GM19324 (cell line): ENCODE data around the gene WRAP73.
"Not testable (repeated sequence)": the region's sequence is repeated elsewhere in the genome, so short reads cannot be mapped to it uniquely, and the experiment has no call there.

ENCODE experiments used
- ATAC-seq: cut with Tn5 transposase; IDR thresholded peaks from one replicate; pipeline ENCODE4 v1.9.1; 2021; ENCODE audit warnings: mild to moderate bottlenecking, moderate library complexity; ENCODE audit not compliant: unreplicated experiment, low FRiP score

The WRAP73 gene

DNA sequence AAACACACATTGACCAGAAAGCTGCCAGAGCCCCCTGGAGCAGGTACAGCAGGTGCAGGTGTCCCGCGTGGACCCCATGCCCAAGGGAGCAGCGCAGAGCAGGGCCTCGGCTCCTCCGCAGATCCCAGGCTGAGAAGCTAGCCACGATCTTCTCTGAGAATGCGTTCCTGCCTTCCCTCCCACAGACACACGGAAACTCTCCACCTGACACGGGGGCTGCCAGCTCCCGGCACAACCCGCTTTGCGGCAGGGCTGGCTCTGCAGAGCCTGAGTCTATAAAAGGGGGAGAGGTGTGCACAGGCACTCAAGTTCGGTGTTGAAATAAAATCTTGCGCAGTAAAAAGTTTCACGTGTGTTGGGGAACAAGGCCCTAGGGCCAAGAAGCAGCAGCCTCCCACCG is 48.2 kb downstream of the WRAP73 start:
- no peak for ATAC-seq

DNA sequence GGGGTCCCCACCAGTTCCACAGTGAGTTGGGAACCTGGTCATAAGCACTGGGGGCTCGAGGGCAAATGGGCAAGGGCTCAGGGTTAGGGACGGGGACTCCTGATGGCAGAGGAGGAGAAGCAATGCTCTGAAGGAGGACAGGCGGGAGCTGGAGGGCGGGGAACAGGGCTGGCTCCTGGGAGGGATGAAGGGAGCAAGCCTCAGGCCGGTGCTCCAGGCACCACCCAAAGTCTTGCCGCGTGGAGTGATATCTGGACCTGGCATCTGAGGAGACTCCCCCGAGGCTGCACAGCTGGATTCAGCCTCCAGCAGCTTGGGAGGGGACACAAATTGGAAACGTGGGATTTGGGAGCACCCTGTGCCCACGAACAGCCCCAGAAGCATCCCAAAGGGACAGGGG is 49.5 kb downstream of the WRAP73 start:
- ATAC-seq: no peak

DNA sequence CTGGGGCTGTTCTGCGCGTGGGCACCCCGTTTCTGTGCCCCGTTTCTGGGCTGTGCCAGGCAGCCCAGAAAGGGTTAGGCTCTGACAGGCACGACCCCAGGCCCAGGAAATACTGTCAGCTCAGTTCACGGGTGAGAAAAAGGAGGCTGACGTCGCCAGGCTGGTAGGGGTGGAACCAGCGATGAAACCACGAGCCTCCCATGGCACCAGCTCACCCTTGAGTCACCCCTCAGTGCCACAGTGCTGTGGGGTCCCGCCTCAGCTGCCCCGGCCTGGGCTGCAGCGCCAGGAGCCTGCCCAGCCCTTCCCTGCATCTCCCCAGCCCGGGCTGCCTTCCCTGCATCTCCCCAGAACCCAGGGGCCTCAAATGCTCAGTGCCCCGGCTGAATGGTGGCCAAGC is 50.1 kb downstream of the WRAP73 start:
- no peak for ATAC-seq

DNA sequence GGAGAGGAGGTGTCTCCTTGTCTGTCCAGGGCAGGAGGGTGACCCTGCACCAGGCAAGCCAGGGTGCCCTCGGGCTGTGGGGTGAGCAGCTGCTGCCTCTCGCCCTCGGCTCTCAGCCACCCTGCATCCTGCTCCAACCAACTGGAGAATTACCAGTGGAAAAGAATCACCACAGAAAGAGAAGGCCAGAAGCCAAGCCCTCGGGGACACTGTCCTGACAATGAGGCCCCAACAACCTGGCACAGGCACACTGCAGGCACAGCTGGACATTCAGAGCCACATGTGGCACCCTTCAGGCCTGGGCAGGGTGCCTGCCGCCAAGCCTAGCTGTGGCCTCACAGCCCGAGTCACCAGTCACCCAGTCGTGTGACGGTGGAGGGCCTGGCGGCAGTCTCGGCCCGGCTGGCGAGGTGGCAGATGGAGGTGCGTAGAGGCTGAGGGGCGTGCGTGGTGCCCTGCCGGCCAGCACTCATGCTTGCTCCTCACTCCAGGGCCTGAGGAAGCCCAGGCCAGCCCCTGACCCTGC is 50.6 kb downstream of the WRAP73 start:
- ATAC-seq: no peak

DNA sequence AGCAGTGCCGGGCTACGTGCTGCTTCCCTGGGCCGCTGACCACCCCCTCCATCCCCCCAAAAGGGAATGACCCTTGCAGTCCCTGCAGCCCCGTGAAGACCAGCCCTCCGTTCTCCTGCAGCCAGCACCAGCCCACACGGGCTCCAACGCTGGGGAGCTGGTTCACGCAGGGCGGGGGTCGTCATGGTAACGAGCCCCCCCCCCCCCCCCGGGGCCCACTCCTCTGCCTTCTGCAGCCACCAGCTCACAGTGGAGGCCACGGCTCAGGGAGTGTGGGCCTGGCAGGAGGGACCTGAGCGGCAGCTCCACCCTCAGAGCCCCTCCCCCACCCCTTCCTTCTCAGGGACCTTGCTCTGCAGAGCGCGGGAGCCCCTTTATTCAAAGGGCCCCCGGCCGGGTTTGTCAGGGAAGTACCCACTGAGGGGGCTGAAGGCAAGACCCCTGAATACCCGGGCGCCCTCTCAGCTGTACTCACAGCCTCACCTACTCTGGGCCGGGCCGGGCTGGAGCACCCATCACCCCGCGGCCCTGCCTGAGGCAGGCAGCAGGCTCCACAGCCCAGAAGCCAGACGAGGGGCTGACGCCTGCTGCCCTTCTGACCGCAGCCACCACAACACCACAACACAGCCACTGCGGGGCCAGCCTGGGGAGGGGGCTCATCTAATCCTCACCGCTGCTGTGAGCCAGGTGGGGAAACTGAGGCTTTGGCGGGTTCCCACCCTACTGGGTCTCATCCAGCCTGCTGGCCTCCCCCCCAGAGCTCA is 51.2 kb downstream of the WRAP73 start:
- ATAC-seq: no peak

DNA sequence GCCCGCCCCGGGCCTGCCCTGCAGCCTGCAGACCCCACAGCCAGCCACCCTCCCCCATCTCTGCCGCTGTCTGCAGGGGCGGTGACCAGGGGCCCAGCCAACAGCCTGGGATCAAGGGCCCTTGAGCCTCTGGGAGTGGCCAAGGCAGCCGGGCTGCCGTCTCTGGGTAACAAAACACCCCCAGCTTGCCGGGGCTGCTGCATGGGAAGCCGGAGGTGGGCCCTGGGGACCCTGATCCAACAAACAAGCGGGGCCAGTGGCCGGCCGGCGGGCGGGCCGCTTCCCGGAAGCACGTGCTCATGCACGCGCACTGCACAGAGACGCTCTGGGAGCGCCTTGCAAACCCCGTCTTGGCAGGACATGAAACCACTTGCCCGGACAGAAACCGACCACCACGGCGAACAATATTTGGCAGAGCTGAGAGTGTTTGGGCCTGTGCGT is 51.8 kb downstream of the WRAP73 start:
- ATAC-seq: no peak

DNA sequence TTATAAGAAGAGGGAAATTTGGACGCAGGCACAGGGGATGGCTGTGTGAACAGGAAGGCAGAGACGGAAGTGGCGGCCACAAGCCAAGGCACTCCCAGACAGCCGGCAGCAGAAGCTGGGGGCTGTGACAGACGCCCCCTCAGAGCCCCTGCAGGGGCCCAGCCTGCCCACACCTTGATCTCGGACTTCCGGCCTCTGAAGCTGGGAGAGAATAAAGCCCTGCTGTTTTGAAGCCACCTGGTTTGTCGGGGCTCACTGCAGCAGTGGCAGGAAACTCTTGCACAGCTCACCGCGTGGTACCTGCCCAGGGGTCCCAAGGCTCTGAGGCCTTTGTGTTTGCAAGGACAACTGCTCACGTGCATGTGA is 52.3 kb downstream of the WRAP73 start:
- no peak for ATAC-seq

DNA sequence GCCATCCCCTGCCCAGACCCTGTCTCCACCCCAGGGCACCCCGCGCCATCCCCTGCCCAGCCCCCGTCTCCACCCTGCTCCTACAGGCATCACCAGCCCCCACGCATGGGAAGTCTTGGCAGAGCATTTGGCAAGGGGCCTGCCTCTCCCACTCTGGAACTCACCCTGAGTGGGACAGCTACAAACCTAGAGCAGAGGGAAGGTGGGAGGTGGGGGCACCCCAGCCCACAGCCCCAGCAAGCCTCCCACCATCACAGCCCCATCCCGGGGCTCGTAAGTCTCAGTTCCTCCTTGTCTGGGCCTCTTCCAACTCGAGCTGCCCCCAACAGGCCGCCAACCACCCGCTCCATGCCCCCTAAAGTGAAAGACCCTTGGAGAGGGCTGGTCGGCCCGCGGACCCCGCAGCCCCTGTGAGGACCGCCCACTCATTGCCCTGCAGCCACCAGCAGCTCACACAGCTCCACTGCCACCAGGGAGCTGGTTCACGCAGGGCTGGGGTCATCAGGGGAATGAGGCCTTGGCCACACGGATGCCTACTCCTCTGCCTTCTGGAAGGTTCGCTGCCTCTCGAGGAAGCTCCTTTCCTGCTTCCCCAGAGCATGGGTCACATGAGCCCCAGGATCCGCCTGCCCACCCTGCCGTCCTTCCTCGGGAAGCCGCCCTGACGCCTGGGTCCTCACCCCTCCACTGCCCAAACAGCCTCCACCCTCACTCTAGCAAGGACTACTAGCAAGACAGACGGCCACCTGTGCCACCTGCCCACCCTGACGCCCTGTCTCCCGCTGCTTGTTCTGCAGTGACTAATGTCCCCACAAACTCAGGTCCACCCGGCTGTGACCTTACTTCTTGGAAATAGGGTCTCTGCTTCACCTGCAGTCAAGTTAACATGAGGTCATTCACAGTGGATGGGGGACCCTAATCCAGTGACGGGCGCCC is 53.0 kb downstream of the WRAP73 start:
- no peak for ATAC-seq

DNA sequence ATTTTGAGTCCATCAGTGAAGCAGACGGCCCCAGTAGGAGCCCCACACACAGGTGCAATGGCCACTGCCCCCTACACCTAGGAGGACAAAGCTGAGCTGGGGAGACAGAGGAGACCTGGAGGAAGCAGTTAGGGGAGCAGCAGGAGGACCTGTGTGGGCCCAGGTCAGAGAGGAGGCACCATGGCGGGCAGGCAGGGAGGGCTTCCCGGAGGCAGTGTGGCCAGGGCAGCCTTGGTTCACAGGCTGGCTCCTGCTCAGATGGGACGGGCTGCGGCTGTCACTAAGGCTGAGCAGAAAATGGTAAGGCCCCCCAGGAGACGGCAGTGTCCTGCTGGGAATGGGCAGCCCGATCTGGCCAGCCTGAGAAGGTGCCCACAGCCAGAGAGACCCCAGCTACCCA is 54.0 kb downstream of the WRAP73 start:
- no peak for ATAC-seq

DNA sequence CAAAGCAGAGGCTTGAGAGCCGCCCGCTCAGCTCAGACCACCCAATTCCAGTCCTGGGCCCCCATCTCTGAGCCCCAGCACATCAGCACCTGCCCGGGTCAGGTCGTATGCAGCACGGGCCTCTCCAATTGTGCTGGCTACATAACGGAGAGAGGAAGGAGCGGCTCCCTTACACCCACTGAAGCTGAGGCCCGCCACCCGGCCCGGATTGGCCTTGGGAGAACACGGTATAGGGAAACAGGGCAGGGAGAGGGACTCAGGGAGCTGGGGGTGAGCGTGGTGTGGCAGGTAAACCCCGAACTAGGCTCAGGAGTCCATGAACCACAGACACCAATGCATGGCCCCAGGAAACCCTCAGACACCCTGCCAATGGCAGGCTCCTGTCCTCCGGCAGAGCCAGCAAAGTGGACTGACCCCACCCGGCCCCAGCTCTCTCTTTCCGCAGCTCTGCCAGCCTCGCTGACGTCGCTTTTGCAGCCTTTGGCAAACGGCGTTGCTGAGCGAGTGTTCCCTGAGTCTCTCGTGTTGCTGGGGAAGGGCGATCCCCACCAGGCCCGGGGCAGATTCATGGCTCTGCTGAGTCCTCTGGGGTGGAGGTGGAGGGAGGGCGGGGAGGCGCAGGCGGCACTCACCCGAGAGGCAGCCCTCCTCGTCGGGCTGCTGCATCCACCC is 55.1 kb downstream of the WRAP73 start:
- ATAC-seq: no peak

DNA sequence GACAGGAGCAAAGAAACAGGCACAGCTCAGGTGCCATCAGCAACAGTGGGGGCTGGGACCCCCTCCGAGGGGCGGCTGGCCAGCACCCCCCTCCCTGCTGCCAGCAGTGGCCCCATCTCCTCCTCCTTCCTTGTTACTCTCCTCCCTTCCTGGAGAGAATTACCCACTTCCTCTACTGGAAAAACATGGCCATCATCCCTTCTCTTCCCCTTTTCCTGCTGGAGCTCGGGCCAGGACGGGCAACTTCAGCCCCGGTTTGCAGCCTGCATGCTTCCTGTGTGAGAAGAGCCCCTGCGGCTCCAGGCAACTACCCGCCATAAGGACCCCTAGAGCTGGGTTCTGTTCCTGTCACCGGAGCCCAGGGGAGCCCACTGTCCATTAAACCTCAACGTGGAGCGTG is 56.2 kb downstream of the WRAP73 start:
- no peak for ATAC-seq

DNA sequence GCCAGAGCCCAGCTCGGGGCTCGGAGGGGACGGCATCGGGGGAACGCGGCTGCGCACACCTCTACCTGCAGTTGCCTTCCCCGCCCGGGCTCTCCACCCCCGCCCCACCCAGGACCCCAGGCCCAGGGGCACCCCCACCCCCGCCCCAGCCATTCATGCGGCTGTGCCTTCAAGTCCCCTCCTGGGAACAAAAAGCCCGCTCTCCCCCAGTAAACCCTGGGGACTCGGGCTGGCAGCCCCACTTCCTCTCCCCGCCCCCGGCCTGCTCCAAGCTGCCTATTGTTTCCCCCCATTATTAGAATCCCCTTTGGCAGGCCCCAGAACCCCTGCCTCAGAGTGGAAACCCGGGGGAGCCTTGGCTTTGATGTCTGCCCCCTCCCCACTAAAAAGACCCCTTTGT is 56.6 kb downstream of the WRAP73 start:
- ATAC-seq: no peak

DNA sequence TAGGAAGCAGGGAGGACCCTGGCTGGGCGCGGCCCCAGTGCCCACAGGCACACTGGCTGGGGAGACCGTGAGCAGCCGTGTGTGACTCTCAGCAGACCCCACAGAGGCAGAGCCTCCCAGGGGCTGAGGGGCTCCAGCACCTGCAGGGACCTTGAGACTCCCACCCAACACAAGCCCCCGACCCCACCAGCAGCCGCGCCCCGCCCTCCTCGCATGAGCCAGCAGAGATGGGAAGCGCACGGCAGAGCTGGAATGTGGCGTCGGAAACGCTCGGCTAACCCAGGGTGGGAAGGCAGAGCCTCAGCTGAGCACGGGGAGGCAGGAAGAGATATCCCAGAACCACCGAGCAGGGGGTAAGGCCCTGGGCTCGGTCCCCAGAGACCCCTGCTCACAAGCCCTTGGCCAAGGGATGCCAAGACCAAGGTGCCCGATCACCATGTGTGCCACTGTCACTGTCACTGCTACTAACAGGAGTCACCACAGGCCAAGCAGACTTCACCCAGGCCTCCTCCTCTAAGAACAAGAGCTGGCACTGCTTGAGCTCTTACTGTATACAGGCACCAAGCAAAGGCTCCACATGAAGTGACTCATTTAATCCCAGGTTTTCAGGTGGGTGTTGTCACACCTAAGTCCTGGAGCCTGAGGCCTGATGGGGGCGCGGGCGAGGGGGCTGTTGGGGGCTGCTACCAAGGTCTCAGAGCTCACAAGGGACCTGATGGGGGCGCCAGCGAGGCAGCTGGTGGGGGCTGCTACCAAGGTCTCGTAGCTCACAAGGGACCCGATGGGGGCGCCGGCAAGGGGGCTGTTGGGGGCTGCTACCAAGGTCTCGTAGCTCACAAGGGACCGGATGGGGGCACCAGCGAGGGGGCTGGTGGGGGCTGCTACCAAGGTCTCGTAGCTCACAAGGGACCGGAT is 58.7 kb downstream of the WRAP73 start:
- ATAC-seq: no peak

DNA sequence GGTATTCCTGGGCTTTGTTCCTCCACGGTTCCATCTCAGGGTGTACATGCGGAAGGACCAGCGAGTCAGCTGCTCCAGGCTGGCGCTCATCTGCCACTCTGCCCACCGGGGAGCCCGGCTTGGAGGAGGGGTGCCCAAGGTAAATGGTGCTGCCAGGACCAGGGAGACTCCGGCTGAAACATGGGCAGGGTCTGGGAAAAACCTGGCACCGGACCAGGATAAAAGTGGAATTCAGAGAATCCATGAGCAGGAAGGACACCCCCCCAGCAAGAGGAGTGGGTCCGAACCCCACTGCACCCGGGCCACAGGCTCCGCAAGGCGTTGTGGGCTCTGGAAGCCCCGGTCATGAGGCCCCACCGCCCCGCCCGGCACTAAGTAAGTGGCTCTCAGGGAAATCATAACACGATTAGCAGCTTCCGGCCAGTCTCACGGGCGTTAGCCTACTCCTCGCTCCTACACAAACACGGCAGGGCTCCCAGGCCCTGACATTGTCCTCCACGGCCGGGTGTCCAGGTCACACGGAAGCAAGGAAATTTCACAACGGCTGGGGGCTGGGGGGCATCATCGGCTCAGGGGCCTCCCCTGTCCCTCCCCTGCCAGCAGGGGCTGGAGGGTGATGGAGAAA is 59.7 kb downstream of the WRAP73 start:
- ATAC-seq: no peak

DNA sequence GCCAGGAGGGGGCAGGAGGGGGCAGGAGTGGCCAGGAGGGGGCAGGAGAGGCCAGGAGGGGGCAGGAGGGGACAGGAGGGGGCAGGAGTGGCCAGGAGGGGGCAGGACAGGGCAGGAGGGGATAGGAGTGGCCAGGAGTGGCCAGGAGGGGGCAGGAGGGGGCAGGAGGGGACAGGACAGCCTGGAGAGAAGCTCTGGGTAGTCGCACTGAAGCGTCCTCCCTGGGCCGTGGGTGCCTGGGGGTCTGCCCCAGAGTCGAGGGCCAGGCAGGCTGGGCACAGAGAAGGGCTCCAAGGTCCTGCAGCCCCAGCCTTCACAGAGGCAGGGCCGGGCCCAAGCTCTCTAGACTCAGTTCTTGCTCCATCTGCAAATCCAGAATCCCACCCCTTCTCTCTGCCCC is 61.5 kb downstream of the WRAP73 start:
- ATAC-seq: no peak

DNA sequence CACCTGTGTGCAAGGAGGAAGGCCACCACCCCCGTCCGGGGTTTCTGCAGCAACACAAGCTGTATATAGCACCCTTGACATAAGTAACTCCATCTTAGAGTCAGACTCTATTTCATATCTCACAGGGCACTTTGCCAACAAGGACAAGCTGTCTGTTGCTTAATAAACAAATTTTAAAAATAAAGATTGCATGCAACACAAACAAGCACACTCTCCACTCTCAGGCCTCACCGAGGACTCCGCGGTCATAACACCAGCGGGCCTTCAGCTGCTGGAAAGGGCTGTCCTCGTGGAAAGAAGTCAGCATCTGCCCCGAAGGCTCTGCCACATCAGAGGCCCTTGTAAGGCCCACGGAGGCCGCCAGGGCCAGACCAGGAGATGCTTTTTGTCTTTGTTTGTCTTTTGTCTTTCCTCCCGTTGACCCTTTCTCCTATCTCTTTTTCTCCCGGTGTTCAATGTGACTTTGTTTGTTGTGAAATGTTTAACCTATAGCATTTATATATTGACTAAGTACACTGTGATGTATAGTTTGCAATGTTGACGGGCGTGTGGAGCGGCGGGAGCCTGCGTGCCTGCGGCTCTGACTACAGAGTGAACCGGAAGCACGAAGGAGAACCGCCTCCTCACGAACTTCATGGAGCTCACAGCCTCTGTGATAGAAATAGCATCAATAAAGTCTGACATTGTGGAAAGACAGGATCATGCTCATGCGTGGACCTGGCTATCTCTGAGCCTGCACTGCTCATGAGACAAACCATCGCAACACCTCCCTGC is 62.7 kb downstream of the WRAP73 start:
- ATAC-seq: no peak

DNA sequence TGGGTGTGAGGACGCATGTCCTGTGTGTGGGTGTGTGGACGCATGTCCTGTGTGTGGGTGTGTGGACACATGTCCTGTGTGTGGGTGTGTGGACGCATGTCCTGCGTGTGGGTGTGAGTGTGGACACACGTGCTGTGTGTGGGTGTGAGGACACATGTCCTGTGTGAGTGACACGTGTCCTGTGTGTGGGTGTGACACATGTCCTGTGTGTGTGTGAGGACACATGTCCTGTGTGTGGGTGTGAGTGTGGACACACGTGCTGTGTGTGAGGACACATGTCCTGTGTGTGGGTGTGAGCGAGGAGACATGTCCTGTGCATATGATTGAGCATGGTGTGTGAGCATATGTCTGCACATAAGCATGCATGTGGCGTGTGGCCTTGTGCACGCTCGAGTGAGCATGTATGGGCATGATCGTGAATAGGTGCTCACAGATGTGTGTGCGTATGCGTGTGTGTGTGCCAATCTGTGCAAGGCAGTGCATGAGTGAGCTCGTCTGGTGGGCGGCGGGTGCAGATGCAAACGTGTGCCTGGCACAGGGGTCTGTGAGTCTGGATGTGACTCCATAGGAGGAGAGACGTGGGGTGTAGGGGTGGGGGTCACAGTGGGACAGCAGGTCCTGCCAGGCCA is 63.8 kb downstream of the WRAP73 start:
- no peak for ATAC-seq

DNA sequence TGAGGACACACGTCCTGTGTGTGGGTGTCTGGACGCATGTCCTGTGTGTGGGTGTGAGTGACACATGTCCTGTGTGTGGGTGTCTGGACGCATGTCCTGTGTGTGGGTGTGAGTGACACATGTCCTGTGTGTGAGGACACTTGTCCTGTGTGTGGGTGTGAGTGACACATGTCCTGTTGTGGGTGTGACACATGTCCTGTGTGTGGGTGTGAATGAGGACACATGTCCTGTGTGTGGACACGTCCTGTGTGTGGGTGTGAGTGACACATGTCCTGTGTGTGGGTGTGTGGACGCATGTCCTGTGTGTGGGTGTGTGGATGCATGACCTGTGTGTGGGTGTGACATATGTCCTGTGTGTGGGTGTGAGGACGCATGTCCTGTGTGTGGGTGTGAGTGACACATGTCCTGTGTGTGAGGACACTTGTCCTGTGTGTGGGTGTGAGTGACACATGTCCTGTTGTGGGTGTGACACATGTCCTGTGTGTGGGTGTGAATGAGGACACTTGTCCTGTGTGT is 64.5 kb downstream of the WRAP73 start:
- ATAC-seq: not testable (repeated sequence)
